HG03108 (cell line): ENCODE results near the gene ZNF385D.

Experiments
- ATAC-seq: cut with Tn5 transposase; IDR thresholded peaks from one replicate; pipeline ENCODE4 v1.9.1; 2021; ENCODE audit warnings: moderate library complexity; ENCODE audit not compliant: unreplicated experiment

ZNF385D gene

DNA sequence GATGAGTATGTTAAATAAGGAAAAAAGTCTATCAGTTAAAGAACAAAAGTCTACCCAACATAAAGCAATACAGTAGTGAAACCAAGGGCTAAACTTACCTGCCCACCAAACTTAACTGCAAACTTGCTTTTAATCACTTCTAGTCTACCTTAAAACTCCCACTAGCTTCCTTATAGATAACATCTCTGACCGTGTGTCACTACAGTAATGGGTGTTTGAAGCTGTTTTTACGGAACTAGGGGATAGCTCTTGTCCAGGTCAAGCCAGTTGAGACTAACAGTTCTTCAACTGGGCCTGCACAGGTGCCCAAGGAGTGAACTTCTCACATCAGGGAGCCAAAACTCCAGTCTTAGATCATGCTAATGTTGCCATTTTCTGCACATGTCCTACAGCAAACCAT lies 132.3 kb downstream of the ZNF385D start:
- ATAC-seq = no peak

DNA sequence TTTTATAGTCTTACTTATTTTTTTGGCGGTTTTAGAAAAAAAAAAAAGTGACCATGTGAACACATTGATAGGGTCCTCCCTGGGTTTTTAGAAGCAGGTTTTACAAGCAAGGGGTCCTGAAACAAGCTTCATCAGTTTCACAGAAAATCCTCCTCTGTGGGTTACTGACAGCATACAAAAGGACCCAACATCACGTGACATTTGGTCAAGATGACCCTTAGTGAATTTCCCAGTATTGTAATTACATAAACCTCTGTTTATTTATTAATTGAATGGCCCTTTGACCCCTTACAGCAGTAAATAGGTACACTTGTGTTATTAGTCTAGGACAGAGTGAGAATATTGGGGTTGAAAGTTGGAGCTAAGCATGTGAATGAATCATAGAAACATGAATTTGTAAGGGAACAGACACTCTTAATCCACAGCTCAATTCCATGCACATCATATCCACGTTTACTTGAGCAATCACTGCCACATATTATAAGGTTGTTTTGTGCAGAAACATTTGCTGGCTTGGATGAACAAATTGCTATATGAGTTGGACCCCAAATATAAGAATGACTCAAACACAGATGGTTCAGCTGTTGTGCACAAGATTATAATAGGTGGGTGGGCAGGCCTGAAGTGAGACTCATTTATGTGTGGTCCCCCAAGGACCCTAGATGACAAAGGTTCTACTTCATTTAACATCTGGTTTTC lies 137.5 kb downstream of the ZNF385D start:
- ATAC-seq = no peak

DNA sequence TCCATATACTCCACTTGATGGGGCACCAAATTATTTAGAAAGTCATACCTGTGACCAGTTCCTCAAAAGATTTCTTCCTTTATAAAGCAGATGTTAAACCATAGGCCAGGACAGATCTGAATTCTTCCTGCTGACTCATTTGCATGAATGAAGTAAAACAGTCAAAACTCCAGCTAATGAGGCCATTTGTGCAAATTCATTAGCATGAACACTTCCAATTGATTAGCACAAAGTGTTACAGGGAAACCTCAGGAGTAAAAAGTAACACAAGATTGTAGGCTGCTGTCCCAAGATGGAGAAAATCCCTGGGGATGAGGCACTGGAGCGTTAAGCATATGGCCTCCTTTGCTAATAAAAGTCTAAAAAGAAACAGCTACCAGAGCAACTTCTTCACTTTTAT lies 149.8 kb downstream of the ZNF385D start:
- no peak for ATAC-seq

DNA sequence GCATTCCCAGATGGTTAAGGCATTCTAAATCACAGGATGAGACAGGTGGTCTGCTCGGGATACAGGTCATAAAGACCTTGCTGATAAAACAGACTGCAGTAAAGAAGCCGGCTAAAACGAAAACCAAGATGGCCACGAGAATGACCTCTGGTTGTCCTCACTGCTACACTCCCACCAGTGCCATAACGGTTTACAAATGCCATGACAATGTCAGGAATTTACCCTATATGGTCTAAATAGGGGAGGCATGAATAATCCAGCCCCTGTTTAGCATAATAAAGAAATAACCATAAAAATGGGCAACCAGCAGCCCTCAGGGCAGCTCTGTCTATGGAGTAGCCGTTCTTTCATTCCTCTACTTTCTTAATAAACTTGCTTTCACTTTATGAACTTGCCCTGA lies 151.1 kb downstream of the ZNF385D start:
- no peak for ATAC-seq

DNA sequence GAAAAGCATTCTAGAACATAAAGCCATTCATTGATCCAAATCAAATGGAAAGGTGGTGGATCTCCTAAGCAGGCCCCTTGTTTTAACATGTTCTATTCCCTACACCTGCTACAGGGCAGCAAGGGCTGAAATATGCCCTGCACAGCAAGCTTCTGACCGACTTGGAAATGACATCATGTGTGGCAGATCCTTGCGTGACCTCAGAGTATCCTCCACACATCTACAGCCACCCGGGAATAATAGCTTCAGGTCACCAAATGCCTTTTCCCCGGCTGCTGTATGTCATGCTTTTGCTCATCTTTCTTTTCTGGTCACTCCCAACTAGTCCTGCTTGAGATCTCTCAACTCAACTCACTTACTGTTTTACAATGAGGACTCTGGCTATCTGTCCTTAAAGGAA lies 158.2 kb downstream of the ZNF385D start:
- no peak for ATAC-seq

DNA sequence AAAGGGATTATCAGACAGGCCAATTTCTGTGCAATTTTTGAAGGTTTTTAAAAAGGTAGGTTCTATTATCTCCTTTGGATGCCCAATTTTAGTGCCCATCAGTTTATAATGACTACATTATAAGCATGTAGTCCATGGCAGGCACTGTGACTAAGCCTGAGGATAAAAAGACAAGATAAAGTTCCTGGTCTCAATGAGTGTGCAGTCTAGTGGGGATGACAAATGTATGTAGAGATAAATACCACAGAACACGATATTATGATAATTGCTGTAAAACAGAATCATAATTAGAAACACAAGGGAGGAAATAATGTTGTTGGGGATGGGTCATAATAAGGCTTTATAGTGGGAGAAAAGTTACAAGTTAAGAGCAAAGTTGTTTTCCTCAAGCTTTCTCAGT lies 163.1 kb downstream of the ZNF385D start:
- no peak for ATAC-seq

DNA sequence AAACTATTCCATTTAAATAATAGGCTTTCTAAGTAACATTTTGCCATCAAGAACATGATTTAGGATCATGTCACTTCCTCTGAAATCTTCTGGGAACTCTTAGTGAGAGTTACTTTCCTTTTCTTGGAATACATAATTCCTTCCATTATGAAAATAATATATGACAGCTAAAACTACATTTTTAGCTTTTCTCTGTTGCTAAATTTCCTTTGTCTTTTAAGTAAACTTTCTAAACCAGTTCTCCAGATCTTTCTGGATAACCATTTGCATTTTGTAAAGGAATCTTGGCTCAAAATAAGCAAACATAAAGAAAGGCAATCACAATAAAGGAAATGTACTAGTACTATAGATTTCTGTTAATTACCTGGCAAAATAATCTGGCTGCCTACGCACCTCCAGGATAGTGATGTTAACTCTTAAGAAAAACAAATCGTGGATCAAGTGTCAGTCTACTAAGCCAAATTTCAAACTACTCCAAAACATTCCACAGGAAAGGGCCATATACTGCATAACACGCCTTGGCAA lies 165.7 kb downstream of the ZNF385D start:
- no peak for ATAC-seq

DNA sequence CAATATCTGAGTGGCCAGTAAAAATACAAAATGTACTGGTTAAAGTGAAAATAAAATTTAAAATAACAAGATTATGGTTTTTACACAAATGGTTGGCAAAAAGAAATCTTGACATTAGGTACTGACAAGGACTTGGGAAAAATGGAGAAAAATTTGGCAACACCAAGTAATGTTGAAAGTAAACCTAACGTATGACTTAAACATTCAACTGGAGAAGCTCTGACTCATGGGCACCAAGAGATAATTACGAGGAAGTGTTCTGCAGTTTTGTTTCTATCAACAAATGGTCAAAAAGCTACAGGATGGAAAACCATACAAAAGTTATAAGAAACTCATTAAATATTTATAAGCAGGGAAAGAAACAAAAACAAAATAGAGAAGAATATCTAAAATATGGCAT lies 177.7 kb downstream of the ZNF385D start:
- ATAC-seq = no peak

DNA sequence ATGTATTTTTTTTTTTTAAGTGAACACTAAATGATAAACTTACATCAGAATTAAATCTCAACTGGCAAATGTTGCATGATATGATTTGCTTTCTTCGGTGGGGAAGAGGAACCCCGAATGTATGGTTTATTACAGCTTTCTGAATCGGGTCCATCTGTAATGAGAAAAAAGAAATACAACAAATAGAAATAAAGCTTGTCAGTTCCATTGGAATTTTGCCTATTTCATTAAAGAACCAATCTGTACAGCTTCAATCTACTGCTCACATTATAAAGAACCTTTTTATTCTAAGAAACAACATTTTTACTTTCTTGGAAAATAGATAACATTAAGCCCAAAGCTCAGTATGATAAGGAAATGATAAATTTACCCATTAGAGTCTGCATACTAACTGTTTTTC lies 186.5 kb downstream of the ZNF385D start:
- ATAC-seq = no peak

DNA sequence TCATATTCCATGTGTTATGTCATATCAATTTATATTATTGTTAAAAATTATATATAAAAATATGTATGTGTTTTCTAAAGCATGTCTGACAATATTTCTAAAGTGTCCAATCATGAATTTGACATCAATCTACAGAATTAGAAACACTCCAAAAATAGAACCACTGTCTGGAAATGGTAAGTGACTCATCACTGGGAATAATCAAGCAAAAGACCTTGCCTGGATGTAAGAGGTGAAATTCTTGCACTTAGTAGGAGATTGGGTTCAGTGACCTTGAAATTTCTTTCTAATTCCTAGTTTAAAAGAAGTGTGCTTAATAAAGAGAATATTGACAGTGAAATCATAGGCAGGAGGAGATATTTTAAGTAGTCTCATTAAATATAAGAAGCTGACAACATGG lies 188.8 kb downstream of the ZNF385D start:
- ATAC-seq = no peak

DNA sequence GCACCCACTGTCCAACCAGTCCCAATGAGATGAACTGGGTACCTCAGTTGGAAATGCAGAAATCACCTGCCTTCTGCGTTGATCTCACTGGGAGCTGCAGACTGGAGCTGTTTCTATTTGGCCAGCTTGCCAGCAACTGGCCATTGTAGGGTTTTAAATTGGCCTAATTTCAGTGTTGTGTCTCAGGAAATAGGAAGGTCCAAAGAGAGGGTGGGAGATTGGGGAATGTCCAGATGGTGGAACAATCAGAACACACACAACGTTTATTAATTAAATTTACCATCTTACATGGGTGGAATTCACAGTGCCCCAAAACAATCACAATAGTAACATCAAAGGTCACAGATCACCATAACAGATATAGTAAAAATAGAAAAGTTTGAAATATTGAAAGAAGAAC lies 189.5 kb downstream of the ZNF385D start:
- no peak for ATAC-seq

DNA sequence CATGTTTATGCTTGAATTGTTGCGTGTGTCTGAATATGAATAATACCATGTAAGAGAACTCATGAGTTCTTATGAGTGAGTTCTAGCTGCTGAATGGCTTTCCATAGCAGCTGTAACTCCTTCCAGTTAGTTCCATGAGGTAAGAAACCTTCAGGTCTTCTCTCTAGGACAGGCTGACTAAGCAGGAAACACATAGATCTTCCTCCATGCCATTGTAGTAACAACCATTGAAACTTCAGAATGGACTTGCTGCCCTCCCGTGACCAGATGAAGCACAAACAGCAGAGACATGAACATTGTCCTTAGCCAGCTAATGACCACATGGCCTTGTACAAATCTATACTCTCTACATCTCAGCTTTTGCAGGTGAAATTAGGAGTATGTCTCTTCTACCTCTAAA lies 200.0 kb downstream of the ZNF385D start:
- ATAC-seq = no peak

DNA sequence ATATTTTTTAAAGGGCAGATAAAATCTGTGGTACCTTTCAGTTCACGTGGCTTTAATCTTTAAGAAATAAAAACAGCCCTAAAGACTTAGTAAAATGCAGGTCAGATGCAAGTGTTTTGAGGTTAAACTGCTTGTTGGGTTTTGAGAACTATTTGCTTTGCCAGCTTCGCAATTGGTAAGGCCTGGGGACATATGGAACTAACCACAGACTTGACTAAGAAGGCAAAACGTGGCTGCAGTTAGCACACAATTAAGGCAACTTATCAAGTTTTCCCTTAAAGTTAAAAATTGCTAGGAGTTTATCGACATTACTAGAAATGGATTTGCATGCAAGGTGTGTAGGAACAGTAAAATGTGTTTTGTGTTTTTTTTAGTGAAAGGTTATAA lies 206.9 kb downstream of the ZNF385D start:
- no peak for ATAC-seq

DNA sequence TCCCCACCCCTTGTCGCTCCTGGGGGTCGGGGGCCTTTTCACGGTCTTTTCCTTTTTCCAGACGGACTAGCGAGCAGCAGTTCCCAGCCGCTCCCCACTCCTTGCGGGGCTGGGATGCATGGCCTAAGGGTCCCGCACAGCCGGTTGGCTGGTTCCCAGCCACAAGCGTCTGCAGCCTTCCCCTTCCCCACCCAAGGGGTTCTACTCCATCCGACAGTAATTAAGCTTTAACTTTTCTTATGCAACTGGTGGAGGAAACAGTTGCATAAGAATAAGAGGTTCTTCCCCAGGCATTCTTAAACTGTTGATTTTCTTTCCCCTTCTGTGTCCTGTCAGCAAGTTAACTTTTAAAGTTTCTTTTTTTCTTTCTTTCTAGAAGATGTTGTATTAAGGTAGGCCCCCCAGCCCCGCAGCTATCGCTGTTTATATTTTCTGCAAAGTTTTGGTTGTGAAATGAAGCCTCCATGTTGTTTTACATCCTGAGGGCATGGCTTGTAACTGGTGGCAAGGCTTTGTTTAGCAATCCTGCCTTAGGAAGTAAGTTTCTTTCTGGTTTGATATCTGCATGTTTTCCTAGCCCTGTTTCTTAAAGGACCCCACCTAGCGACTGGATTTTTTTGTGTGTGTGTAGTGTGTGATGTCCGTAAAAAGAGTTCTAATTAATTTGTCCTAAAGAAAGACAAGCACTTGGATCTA lies 207.5 kb downstream of the ZNF385D start:
- ATAC-seq = no peak

DNA sequence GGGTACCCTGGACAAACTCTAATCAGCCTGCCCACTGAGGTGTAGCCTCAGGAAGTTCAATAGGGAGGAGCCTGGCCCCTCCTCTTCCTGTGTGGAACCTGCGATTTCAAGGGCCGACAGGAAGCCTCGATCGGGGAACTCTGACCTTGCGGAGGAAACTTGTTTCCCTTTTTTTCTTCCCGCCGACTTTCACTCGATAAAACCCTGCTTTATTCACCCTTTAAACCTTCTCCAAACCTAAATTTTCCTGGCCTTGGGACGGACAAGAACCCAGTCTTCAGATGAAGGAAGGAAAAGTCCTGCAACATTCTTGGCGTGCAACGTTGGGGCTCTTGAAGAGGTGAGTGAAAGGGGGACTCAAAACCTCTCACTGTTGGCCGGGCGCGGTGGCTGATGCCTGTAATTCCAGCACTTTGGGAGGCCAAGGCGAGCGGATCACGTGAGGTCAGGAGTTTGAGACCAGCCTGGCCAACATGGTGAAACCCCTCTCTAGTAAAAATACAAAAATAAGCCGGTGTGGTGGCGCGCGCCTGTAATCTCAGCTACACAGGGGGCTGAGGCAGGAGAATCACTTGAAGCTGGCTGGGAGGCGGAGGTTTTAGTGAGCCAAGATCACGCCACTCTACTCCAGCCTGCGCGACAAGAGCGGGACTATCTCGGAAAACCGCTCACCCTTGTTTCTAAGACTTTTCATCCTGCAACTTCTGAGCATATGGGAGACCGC lies 208.2 kb downstream of the ZNF385D start:
- ATAC-seq = no peak

DNA sequence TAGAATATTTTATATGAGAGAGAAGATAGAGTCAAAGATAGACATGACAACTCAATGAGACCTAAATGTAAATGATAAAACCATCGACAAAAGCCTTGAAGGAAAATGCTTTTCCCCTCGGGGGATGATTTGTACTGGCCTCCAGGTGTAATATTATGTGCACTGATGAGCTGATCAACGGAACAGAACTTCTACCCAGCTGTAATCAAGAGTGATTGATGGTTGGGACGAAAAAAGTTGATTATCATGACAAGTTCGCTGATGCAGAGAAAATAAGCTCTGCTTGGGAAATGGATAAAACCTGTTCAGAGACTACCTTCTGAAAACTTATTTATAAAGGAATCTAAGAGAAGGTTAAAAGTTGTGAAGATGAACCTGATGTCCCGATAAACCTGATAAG lies 210.7 kb downstream of the ZNF385D start:
- no peak for ATAC-seq

DNA sequence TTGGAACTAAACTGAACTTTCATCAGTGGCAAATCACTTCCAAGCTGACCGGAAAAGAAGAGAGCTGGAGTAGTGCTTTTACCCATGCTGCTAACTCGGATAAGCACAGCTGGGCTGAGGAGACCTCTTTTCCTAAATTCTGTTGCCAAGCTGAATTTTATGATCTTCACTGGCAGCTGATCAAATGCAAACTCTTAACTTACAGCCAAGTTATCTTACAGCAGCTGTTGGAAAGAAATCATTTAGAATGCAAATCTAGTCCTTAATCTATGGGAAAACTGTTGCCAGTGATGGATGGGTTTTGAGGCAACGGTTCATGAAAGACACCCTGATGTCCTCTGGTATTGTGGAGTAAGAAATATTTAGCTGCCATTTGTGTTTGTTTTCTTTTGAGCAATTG lies 216.5 kb downstream of the ZNF385D start:
- no peak for ATAC-seq

DNA sequence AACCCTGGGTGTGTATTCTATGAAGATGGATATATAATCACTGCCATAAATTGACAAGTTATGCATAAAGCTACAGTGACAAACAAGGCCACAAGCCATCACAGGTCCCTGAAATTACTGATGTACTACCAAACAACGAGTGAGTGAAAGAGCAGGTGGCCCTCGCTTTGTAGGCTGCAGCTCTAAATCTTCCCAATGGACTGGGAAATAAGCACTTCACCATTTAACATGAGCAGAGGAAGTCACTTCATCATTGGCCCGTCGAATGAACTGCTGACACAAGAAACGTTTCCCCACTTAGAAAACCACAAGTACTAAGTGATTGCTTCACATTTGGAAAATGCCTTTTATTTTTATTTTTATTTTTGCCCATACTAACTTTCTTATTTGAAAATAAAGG lies 218.0 kb downstream of the ZNF385D start:
- ATAC-seq = no peak

DNA sequence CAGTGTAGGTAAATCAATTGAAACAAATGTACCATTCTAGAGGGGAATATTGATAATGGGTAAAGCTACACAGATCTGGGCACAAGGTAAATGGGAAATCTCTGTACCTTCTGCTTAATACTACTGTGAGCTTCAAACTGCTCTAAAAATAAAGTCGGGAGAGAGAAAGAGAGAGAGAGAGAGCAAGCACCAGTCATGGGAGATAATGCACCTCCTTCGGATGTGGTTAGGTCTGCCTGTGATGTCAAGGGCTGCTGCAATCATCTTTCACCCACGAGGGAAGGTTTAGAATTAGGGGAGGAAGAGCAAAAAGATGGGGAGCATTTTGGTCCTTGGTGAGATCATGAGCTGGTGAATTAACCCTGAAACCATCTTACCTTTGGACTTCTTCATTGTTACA lies 219.1 kb downstream of the ZNF385D start:
- no peak for ATAC-seq

DNA sequence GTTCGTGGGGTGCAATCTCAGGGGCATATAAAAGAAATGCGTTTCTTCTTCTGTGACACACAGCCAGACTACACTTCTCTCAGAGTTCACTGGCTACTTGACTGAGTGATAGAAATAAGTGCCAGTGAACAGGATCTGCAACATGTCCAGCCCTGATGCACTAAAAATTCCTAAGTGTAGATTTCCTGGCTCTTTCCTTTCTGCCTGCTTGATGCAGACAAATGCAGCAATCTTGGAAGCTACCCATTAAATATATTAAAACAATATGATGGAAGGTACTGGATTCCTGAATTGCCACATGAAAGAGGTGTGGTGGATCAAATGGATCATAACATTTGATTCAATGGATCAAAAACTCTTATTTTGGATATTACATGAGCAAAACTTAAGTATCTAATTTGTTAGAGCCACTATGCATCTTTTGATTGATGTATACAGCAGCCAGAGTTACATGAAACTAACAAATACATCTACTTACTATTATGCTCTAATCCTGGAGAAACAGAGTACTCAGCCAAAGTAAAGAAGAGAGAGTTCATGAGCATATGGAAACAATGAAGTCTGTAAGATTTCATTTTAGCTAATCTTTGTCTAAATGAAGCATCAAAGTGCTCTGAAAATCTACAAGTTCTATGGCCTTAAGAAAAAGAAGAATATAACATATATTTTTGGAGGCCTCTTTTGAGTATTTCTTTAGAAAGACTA lies 222.6 kb downstream of the ZNF385D start:
- ATAC-seq = no peak

DNA sequence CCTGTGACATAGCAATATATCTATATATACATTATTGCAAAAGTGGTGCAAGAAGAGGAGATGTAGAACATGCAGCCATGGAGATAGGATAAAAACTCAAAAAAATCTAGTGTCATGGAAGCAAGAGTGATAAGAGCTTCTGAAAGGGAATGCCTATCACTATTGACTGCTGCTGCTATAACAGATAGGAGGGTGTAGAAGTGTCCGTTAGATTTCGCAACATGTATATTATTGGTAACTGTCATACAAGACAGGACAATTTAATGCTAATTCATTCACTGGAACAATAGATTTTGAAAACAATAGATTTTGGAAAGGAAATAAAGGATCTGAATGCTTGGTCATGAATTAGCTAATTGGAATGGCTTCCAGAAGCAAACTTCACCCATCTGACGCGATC lies 224.5 kb downstream of the ZNF385D start:
- no peak for ATAC-seq
